HG02759 (cell line): ENCODE results near the gene PLCD4.

Experiments used
- ATAC-seq: cut with Tn5 transposase; IDR thresholded peaks from one replicate; pipeline ENCODE4 v1.9.1; 2021; ENCODE audit warnings: mild to moderate bottlenecking, moderate library complexity; ENCODE audit not compliant: unreplicated experiment

The PLCD4 gene

DNA sequence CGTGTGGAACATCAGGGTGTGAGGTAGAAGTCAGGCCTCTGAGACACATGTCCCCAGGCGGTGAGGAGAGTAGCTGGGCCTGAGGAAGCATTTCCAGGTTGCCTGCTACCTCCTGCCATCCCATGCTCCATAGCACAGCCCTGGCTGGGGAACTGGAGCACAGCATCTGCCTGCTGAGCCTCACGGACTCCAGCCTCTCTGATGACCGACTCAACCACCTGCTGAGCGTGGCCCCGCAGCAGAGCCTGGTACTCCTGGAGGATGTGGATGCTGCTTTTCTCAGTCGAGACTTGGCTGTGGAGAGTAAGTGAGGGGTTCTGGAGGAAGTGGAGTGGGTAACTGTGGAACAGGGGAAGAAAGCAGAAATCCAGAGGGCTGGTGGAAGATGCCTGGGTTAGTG is 54.7 kb downstream of the PLCD4 start:
- no peak for ATAC-seq

DNA sequence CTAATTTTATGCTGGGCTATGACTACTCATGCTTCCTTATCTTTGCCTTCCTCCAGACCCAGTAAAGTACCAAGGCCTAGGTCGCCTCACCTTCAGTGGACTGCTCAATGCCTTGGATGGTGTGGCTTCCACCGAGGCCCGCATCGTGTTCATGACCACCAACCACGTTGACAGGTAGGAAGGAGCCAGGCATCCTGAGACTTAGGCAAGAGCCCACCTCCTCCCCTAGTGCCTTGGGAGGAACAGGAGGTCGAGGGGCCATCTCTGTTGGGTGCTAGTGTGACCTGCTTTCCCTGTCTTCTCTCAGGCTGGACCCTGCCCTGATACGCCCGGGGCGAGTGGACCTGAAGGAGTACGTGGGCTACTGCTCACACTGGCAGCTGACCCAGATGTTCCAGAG is 55.1 kb downstream of the PLCD4 start:
- ATAC-seq: no peak

DNA sequence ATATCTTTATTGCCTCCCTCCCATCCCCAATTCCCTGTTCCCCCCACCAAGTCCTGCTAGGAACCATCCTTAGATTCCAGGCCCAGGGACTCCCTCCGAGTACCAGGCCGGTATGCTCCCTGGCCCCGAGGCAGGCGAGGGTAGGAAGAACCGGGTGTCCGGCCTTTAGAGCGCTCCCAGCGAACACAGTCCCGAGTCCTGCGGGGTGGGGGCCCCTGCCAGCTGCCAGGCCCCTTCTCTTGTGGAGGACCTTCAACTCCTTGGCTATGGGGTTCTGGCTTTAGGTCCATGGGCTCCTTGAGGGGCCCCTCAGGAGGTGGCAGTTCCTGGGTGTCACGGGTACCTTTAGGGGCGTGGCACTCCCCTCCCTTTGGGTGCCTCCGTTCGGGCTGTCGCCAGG is 56.2 kb downstream of the PLCD4 start:
- no peak for ATAC-seq

DNA sequence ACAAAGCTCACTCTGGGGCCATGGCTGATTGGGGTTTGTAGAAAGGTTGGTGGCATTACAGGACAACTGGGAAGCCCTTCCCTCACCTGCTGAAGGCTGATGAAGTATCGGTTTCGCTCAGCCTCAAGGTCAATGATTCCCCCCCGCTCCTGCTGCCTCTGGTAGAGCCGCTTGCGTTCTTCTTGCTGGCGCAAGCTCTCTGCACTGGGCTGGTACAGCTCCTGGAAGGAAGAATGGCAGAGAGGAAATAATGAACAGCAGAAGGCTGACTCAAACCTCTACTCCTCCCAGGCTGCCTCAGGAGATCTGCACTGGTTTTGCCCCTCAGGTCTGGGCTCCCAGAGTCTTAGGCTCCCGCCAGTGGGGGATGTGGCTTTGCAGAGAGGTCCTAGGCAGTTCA is 57.0 kb downstream of the PLCD4 start:
- ATAC-seq: no peak

DNA sequence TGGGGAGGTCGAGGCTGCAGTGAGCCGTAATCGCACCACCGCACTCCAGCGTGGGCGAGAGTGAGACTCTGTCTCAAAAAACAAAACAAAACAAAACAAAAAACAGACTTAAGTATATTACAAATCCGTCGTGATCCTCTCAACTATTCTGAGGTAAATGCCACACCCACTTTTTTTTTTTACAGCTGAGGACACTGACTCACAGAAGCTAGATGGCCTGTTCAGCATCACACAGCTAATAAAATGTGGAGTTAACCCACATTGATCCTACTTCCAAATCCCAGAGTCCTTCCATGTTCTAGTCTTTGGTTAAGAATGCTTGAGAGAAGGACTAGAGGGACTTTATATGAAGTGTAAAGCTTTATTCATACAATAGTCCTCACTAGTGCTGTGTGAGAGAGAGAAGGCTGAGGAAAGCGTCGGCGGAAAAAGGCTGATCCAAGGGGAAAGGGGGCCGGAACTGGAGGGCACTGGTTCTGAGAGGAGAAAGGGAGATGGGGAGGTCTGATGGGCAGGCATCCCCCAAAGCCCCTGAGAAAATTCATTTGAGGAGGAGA is 63.5 kb downstream of the PLCD4 start:
- no peak for ATAC-seq

DNA sequence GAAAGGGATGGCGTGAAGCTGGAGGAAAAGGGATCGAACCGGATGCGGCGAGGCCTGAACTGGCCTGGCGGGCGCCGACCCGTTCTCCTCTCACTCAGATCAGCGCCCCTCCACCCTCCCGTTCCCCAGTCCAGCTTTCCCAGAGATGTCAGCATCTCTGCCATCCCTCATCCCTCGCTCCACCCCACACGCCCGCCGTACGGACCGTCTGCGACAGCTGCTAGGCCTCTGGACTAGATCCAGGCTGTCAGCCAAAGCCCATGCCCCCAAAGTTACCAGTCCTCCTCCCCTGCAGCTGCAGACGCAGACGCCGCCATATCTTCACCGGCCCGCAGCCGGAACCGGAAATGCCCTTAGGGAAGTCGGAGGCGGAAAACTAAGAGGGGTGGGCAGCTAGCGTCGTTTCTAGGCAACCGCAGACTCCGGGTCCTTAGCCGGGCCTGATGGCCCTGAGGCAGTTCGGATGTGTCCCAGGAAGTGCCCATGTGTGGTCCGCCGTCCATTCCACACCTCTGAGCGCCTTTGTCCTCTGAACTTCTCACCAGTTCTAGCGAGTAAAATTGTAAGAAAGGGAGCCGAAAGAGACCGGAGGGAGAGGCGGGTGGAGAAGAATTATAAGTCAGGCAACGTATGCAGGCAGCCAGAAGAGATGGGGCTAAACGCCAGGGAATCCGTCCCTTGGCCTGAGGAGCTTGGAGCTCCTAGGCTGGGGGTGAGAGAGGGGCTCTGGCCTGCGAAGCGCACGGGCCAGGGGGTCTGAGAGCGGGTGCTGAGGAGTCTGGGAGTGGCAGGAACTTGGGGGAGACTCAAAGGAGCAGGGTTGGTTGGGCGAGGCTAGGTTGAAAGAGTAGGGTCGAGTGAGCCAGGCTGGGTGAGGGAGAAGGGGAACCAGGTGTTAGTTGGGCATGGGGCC is 64.2 kb downstream of the PLCD4 start, which contains the start of the genes RNF25 and STK36:
Gene RNF25 (minus strand): TSS at position 349 of the 913 bp plus-strand sequence. CDS start 32 bp downstream, at position 317.
Gene STK36 (plus strand): TSS at position 433 of the 913 bp plus-strand sequence. CDS start 744 bp downstream, outside the sequence.
- ATAC-seq: peak; percentile 97

DNA sequence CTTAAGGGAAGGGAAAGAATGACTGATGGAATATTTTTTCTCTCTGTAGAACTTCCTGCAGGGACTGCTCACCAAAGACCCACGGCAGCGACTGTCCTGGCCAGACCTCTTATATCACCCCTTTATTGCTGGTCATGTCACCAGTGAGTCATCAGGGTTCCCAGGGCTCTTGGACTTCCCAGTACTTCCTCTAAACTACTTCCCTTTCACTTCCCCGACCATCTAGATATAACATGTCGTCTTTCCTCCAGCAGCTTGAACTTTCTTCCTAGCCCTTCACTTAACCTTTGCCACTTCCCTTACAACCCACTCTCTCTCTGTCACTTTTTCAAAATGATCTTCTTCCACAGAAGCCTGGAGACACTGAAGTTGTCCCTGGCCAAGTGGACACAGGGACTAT is 71.4 kb downstream of the PLCD4 start:
- ATAC-seq: no peak

DNA sequence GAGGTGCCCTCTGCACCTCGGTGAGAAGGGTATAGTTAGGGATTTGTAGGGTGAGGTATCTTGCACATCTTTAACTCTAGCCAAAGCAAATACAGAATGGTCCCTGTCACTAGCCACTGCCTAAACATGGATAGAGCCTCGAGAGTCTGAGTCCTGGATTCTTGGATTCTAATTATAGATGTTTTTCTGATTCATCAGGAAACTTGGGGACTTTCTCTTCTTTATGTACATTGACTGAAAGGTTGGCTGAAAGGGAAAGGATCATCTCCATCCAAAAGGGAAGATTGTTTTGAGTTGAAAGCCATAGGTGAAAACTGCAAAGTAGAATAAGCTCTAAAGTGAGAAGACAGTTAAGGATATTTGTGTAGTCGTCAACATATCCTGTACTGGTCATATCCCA is 72.4 kb downstream of the PLCD4 start:
- ATAC-seq: no peak
